Activated CD8-positive, alpha-beta memory T cell treated with anti-CD3 and anti-CD28 coated beads, Interleukin-2, amount 50 U/mL, for 4 hours (primary cell): ENCODE data around the gene CCR2.
"Not testable (repeated sequence)": the region's sequence is repeated elsewhere in the genome, so short reads cannot be mapped to it uniquely, and the experiment has no call there.

ENCODE experiments used
- DNase-seq: peaks from one replicate; pipeline ENCODE4 v3.0.0-alpha.2; 2020

CCR2 gene

DNA sequence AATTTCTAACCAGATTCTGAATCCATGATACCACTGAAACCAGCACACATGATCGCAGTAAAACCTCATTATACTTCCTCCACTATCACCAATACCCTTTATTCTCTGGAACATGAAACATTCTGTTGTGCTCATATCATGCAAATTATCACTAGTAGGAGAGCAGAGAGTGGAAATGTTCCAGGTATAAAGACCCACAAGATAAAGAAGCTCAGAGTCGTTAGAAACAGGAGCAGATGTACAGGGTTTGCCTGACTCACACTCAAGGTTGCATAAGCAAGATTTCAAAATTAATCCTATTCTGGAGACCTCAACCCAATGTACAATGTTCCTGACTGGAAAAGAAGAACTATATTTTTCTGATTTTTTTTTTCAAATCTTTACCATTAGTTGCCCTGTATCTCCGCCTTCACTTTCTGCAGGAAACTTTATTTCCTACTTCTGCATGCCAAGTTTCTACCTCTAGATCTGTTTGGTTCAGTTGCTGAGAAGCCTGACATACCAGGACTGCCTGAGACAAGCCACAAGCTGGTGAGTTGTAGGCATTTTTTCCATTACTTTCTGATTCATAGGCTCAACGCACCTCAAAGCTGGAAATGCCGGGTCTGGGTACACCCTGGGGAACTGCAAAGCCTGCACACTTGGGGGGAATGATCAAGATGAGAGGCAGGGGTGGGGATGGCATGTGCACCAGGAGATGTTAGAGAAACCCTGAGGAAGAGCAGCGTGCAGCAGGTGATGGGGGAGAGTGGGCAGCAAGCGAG is at the start of gene CCR2:
Gene CCR2 (plus strand): TSS at position 465 of the 764 bp plus-strand sequence. CDS start 3,417 bp downstream, outside the sequence.
- no peak for DNase-seq

DNA sequence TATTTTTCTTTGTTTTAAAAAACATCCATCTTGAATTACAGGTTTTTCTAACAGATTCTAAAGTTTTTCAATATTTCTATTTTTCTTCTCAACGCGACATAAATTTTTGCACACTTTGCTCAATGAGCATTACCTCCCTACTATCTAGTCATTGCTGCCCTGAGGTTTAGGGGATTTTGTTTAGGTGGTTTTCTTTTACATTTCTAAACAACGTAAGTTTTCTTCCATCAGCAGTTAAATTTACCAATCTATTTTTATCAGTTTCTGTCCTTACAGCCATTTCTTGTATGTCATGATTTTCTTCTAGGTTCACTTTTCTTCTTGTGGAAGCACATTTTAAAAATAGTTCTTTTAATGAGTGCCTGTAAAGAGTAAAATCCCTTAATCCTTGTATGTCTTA is 49.2 kb upstream of the CCR2 start:
- DNase-seq: no peak

DNA sequence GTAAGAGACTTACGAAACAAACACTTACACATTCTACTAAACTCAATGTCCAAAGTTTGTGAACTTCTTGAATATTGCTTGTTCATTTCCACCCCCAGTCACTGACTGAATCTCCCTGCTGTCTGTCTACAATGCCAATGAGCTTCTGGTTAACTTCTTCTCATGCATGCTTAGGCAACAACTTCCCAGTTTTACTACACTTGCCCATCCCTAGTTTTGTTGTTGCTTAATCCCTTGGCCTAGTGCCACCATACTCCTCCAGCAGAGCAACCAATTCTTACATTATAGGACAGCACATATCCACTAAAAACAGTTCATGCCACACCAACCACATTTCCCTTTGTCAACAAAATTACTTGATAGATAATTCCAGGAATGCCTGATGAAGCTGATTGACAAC is 40.9 kb upstream of the CCR2 start:
- DNase-seq: no peak

DNA sequence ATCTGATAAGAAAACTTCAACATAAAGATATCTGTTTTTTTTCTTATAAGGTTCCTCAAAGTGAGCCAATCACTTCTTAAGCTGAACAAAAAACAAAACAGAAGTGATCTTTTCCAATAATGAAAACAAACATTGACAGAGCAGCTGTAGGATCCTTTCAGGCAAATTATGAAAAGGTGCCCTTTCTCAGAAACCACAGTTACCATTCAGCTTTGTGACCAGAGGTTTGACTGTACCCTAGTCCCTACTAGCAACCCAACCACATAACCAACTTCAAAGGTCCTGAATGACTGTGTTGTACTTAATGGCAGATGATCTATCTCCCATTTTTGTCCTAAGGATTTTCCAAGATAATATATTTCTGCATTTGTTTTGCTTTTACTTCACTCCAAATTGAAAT is 39.4 kb upstream of the CCR2 start:
- no peak for DNase-seq

DNA sequence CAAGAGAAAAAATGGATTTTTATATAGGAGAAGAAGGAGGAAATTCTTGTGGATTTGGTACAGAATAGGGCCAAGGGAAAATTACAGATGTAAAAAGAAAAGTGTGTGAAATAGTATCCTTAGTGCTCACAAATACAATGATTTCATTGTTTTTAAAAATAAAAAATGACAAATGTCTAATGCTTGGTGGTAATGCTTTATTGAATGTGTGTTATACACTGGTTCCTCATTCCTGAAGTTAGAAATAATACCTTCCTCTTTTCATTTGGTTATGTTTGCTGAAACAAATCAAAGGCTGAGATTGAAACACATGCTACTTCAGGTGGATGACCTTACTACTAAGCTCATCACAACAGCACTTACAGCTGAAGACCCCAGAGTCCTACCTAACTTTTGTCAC is 37.7 kb upstream of the CCR2 start:
- DNase-seq: no peak

DNA sequence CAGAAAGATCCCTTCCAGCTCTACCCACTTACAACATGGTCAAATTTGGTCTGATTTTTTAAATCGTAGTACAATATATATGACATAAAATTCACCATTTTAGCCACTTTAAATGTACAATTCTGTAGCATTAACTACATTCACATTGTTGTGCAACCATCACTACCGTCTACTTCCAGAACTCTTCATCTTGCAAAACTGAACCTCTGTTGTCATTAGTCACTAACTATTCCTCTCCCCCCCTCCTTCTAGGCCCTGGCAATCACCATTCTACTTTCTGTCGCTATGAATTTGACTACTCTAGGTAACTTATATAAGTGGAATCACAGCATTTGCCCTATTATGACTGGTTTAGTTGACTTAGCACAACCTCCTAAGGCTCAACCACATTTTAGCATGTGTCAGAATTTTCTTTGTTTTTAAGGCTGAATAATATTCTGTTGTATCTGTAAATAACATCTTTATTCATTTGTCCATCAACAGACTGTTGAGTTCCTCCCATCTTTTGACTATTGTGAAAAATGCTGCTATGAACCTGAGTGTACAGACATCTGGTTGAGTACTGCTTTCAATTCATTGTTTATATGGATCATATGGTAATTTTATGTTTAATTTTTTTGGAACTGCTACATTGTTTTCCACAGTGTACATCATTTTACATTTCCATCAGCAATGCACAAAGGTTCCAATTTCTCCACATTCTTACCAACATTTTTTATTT is 35.5 kb upstream of the CCR2 start:
- DNase-seq: no peak

DNA sequence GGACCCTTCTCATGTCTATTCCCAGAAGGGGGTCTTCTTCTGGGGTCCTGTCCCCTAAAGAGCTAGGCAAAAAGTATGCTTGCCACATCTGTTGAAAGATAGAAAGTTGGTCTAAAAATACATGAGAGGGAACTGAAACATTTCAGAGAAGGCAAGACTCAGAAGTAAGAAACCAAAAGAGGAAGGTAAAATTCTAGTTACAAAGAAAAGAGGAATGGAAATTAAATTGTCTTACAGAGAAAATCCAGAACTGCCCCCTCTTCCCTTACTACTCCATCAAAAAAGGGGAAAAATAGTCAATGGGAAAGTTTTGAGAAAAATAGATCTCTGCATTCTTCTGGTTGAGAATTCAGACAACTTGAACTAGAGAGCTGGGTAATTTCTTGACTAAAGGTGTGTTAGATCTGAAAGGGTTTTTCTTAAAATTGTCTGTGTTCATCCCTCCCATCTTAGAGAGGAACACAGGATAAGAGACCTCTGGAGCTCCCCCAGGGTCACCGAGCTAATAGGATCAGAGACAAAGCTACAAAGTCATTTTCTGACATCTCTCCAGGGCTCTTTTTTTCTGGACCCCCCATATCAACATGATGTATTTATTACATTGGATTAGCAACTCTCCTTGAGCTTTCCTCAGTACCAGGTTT is 32.3 kb upstream of the CCR2 start:
- no peak for DNase-seq

DNA sequence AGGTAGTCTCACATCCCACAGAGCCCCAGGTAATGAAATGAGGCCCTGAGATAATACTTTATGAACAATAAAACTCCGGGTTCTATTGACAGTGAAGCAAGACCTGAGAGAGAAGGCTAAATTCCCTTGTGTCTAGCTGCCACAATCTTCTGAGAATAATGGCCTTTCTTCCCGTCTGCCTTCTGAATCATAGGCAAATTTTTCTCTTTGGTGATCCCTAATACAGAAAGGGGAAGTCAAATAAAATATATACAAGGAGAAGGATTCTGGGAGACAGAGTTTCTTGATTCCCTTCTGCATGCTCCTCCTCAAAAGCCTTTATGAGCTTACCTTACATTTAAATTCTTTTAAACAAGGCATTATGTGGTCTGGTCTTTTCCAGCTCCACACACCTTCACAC is 29.9 kb upstream of the CCR2 start:
- DNase-seq: no peak

DNA sequence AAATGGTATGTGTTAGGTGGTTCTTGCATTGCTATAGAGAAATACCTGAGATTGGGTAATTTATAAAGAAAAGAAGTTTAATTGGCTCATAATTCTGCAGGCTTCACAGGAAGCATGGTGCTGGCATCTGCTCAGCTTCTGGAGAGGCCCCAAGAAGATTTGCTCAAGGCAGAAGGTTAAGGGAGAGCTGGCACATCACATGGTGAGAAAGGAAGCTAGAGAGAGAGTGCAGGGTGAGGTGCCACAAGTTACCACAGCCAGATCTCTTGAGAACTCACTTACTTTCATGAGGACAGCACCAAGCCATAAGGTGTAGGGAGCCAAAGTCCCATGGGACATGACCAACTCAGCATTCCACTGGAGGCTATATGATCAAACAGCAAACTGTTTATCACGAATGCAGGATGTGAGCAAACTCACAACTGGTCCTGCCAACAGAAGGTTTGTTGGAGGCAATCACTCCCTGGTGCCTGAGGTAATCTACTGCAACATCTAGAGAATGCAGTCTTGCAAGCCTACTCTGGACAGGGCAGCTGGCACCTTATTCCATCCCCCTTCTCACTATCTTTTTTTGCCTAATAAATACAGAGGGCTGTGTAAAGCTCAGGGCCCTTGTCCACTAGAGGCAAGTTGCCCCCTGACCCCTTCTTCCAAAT is 28.1 kb upstream of the CCR2 start:
- DNase-seq: no peak

DNA sequence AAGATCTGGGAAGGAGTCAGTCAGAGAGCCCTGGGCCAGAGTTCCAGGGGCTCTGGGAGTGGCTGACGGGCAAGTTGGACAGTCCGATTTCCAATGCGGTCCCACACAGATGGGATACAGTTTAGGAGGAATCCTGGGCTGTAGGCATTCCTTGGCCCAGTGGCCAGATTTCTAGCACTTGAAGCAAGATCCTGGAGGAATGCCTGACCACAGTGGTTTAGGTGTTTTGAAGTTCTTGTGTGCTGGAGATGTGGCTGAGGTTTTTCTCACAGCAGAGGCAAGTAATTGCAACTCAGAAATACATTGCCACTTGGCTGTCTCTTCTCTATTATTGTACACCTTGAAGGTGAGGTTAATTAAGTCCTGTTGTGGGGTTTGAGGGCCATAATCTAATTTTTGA is 23.2 kb upstream of the CCR2 start:
- DNase-seq: not testable (repeated sequence)

DNA sequence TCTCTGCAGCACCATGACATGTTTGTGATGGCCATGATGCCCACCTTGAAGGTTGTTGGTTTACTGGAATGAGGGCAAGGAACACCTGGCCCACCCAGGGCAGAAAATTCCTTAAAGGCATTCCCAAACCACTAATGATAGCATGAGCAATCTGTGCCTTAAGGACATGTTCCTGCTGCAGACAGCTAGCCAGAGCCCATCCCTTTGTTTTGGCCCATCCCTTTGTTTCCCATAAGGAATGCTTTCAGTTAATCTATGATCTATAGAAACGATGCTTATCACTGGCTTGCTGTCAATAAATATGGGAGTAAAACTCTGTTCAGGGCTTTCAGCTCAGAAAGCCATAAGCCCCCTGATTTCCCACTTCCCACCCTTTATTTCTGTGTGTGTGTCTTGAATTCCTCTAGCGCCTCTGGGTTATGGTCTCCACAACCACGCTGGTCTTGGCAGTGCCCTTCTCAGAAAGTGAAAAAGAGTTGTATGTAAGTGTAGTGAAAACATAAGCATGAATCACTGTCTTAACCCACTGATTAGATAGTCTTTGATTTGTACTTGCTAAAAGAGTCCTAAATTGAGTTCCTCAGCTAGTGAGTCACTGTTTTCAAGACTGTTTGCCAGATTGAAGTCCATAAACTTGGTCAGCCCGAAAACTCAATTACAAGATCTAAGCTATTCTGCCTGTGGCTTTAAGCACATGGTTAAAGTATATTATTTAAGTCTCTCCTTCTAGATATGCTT is 19.0 kb upstream of the CCR2 start:
- DNase-seq: no peak

DNA sequence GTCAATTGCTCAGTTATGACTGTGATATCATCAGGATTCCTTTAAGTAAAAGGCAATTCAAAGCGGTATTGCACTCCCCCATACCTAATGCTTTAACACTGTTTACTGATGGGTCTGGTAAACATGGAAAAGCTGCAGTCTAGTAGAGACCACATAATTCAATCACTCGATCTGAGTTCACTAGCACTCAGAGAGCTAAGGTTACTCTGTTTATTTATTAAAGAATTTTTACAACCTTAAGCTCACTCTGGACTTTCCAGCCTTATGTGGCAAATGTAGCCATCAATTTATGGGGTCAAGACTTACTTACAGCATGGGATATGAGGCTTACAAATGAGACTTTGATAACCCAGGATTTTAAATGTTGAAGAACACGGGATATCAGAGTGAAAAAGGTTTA is 18.4 kb upstream of the CCR2 start:
- no peak for DNase-seq

DNA sequence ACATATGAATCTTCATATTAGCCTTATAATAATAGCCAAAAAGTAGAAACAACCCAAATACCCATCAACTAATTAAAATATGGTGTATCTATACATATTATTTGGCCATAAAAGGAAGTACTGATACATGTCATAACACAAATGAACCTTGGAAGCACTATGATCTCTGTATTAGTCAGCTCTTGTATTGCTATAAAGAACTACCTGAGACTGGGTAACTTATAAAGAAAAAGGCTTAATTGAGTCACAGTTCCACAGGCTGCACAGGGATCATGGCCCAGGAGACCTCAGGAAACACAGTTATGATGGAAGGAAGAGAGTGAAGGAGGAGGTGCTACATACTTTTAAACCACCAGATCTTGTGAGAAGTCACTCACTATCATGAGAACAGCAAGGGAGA is 16.0 kb upstream of the CCR2 start:
- DNase-seq: no peak

DNA sequence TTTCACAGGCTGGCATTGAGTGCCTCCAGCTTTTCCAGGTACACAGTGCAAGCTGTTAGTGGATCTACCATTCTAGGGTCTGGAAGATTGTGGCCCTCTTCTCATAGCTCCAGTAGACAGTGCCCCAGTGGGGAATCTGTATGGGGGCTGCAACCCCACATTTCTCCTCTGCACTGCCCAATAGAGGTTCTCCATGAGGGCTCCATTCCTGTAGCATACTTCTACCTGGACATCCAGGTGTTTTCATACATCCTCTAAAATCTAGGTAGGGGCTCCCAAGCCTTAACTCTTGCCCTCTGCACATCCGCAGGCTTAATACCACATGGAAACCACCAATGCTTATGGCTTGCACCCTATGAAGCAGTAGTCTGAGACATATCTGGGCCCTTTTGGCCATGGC is 15.1 kb upstream of the CCR2 start:
- DNase-seq: no peak

DNA sequence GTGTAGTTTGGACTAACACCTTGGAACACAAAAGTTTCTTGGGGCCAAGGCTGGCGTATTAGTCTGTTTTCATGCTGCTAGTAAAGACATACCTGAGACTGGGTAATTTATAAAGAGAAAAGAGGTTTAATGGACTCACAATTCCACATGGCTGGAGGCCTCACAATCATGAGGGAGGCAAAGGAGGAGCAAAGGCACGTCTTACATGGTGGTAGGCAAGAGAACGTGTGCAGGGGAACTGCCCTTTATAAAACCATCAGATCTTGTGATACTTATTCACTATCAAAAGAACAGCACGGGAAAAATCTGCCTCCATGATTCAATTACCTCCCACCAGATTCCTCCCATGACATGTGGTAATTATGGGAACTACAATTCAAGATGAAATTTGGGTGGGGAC is 9.4 kb upstream of the CCR2 start:
- DNase-seq: no peak

DNA sequence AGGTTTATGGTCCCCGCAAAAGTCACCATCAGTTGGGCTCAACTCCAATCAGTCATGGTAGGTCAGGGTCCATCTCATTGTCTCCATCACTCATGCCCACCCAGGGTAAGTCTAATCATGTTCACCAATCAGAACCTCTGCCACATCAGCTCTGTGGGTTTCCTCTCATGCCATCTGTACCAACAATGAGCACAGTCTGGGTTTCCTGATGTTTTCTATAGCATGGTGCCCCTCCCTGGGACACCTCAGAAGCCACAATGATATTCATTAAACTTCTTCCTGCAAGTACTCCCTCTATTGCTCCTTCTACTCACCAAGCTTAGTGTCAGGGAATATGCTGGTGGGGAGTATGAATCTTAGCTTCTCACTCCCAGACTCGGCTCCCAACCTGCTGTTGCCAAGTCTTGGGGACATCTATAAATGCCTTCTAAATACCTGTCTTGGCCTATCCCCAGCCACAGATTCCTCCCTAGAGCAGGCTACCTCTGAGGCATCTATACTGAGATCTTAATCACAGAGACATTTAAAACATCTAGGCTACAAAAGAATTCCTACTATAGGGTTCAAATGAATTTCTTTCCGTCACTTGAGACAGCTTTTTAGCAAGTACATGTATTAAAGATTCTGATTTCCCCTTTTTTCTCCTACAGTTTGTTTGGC is 5.0 kb upstream of the CCR2 start:
- DNase-seq: no peak

DNA sequence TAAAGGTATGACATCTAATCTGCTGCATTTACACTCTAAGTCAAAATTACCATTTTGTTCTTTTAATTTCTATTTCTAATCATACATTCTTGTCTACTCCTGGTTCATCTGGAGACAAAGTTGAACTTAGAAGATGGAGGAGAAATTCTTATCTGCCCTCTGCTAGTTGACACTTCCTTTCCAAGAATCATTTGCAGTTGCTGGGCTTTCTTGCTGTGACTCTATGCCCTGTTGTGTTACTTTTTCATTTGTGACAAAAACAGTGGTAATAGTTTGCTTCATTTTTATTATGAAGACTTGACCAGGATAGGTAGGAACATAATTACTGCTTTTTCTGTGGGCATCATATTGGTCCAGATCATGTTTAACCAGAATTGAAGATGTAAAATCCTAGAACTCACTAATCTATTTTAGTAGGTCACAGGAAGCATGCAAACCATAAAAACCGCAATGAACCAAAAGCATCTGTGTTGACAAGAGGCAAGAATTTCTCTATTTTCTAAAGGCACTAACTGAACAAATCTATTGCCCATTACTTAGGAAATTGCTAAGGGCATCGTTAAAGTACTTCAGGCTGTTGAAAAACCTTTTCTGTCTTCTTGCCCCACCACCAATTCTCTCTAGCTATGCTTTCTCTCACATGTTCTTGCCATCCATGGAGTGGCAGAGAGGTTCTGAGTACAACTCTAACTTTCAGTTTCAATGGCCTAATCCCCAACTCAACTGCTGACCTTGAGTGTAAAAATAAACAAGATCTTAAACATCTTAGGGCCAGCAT is 4.2 kb upstream of the CCR2 start:
- DNase-seq: no peak

DNA sequence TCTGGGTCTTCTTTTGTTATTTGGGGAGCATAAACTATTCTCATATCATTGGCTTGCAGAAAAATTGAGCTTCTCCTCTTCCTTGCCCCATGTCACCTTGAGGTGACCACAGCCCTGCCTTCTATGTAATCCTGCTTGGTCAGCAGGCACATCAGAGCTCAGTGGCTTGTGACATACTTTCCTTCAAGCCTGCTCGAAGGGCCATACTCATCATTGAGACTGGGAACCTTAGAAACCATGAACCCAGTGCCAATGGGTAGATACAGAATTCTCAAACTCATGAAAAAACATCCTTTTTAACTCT is 3.7 kb upstream of the CCR2 start:
- DNase-seq: no peak

DNA sequence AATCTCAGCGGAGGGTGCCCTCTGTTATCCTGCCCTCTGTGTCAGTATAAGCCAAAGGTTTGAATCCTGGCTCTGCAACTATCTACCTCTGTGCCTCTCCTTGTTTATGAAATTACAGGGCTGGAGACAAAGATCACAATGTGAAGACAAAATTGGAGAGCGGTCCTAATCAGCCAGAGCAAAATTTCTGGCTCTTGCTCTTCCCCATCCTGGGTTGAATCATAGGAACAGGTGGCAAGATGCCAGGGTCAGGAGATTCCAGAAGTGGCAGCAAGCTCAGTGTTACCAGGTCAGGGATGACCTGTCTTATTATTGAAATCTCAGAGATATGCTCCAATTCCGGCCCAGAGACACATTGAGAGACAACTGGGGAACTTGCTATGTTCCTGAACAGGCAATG is 2.3 kb upstream of the CCR2 start:
- DNase-seq: no peak

DNA sequence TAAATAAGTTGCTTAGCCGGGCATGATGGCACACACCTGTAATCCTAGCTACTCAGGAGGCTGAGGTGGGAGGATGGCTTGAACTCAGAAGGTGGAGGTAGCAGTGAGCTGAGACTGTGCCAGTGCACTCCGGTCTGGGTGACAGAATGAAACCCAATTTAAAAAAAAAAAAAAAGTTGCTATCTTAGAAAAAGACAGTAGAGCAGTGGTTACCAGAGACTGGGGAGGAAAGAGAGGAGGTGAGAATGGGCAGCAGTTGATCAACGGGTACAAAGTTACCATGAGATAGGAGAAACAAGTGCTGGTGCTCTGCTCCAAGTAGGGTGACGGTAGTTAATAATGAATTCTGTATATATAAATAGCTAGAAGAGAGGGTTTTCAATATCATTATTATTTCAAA is 821 bp upstream of the CCR2 start:
- no peak for DNase-seq

DNA sequence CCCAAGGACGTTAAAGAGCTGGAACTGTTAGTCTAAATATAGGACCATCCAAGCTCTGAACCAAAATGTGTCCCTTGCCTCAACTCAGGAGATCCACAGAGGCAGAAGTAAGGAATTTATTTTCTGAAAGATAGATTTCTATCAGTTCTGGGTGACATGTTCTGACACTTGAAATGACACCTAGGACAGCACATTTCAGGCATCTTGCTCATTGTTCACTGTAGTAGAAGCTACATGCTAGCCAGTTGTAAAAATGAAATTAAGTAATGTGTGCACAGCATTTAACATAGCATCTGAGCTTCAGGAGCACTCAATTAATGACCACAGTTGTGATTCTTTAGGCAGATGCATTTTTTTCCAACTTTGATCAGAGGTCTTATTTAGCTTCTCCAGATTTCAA is 567 bp downstream of the CCR2 start:
- DNase-seq: no peak

DNA sequence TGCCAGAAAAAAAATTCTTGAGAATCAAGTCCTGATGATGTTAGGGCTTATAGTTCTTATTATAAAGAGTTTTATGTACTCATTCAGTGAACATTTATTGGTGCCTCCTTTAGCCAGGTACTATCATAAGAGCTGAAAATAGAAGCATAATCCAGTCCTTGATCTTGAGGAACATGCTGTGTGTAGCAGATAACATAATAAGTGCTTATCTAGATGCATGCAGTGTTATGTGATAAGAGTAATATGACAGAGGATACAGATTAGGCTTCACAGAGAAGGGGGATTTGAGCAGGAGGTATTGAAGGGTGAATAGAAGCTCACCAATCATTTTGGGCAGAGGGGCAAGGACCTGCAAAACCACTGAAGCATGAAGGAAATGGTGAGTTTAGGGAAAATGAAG is 1.1 kb downstream of the CCR2 start:
- DNase-seq: no peak
